Measurements from ENCODE around the gene UBR4. TPM values are rescaled to one million over a fixed set of nuclear protein-coding genes. Genes with fewer than 3 reads are reported as not detected.
"Not testable (repeated sequence)": the region's sequence is repeated elsewhere in the genome, so short reads cannot be mapped to it uniquely, and the experiment has no call there.

Gene UBR4
- total RNA-seq, 2 experiments from 2014 or later: 117 to 147 TPM

DNA sequence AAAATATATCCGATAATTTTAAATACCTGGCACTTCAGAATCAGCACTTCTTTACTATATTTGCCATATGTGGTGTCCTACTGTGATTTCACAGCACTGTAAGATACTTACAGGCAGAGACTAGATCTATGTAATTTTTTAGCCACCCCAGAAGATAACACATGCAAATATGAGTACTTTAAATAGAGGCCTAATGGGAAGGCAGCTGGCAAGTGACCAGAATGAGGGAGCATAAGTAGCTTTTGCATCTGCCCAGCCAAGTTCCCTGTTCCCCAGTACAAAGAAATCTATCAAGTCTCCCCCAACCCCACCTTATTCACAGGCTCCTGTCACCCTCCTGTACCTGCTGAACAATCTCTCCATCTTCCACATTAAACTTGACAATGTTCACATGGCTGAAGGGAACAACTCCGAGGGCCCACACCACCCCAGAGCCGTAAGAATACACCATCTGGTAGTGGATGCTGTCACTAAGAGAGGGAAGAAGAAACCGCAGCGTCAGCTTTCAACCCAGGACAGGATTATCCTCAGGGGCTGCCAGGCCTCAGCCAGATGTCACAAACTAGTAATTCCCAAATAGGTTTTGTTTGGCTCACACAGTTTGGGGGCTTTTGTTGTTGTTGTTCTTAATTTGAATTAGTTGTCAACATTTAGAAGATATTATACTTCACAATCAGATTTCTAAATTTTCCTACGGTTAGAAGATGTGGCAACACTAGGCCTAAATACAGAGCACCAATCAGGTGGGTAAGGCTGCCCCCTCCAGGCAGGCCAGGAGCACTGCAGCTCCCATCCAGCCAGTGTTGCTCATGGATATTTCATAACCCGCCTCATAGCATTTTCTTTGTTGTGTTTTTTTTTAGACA is 30.8 kb upstream of the UBR4 start:
- peak overlapping the region; percentile 78 for H3K27ac Mint-ChIP-seq
- H3K36me3 Mint-ChIP-seq (ENCODE audit: low read depth): peaks cover 58% of the 10 kb centered on the region
- intact Hi-C loops (cut with DNase I, micrococcal nuclease): loop anchor here (1.0 to 5.0 kb wide), 3 partner anchors 59 to 357 kb away; no protein-coding TSS in a partner anchor

DNA sequence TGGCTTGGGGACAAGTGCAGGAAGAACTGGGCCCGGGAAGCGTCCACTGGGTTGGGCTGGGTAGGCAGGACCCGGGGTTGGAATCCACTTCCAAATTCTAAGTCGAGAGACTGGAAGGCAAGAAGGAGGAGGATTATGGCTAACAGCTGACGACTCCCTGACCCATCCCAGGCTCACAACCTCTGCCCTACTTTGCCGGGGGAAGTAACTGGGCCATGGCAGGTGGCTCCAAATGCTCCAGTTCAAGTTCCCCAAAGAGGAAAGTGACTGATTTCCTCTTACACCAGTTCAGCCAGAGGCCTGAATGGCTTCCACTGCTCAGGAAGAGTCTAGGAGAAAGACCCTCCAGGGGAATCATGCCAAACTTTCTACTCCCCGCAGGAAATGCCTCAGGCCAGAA is 29.8 kb upstream of the UBR4 start:
- Mint-ChIP-seq H3K27ac (no peak overlapping the region), H3K4me1 (no peaks in the 10 kb centered on the region), H3K9me3 (ENCODE audit: low read depth) (no peaks in the 10 kb centered on the region), H3K27me3 (no peaks in the 10 kb centered on the region), H3K36me3 (ENCODE audit: low read depth) (peaks cover 62% of the 10 kb centered on the region), H3K4me3 (no peak overlapping the region)
- ChIA-PET CTCF (interaction anchor here (0.6 to 2.1 kb wide), 9 partner anchors 9 to 1506 kb away, joined by 3 to 15 read pairs (median 6); no protein-coding TSS in a partner anchor), POLR2A (no interaction called here)
- DNase-seq: no peak
- ATAC-seq: no peak
- intact Hi-C loops (cut with DNase I, micrococcal nuclease): loop anchor here (5.0 kb wide), 2 partner anchors 58 to 93 kb away; no protein-coding TSS in a partner anchor

More for the DNA sequence above, 30.8 kb upstream of the UBR4 start:
- POLR2A ChIA-PET: interaction anchor here (0.6 to 0.7 kb wide), 3 partner anchors 10 to 342 kb away, joined by 3 to 7 read pairs (median 6); no protein-coding TSS in a partner anchor
- CTCF ChIA-PET: interaction anchor here (0.7 to 2.1 kb wide), 22 partner anchors 8 to 357 kb away, joined by 3 to 15 read pairs (median 4); no protein-coding TSS in a partner anchor
- Mint-ChIP-seq H3K4me1 (no peaks in the 10 kb centered on the region), H3K27me3 (no peaks in the 10 kb centered on the region), H3K4me3 (no peak overlapping the region), H3K9me3 (ENCODE audit: low read depth) (no peaks in the 10 kb centered on the region)
- ATAC-seq (peak; percentile 97), DNase-seq (peak; percentile 87)

DNA sequence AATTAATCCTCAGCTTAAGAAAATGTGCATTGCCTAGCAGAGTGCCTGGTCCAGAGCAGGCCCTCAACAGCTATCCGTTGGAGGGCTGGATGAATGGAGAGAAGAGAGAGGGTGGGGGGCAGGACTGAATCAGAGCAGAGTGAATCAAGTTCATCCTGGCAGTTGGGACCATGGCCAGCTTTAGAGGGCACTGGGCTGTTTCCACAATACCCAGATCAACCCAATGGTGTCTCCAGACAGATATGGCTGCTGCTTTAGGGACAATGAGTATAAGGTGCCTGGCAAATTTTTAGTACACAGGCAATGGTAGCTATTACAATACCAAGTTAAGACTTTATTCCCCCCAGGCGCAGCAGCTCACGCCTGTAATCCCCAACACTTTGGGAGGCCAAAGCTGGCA is 24.2 kb upstream of the UBR4 start:
- ChIA-PET POLR2A (interaction anchor here (1.0 kb wide), 1 partner anchor 22 kb away, joined by 3 read pairs; no protein-coding TSS in a partner anchor), CTCF (interaction anchor here (0.6 to 1.7 kb wide), 4 partner anchors 10 to 38 kb away, joined by 3 to 9 read pairs (median 4); no protein-coding TSS in a partner anchor)
- no peaks in the 10 kb centered on the region for H3K27me3 Mint-ChIP-seq
- H3K9me3 Mint-ChIP-seq (ENCODE audit: low read depth): no peaks in the 10 kb centered on the region
- H3K27ac Mint-ChIP-seq: no peak overlapping the region
- DNase-seq (no peak), ATAC-seq (no peak)
- no peak overlapping the region for H3K4me3 Mint-ChIP-seq
- H3K36me3 Mint-ChIP-seq (ENCODE audit: low read depth): peaks cover 57% of the 10 kb centered on the region
- no peaks in the 10 kb centered on the region for H3K4me1 Mint-ChIP-seq
- intact Hi-C loops (cut with DNase I, micrococcal nuclease): loop anchor here in 1 of 2 experiments (5.0 kb wide), 1 partner anchor 67 kb away; no protein-coding TSS in a partner anchor

DNA sequence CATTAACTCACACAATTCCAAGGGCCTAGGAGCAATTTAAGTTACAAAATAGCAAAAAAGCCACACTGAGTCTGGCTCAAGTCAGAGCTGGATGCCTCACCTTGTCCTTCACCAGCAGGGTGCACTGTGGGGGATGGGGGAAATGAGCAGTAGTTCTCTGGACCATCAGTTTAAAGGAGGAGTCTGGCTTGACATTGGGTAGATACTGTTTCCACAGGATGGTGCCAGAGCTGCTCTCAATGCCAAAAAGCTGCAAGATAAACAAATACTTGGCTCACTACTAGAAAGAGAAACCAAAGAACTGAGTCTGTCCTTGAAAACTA is 22.4 kb upstream of the UBR4 start:
- ChIA-PET CTCF (interaction anchor here (0.6 to 2.2 kb wide), 6 partner anchors 9 to 148 kb away, joined by 3 to 5 read pairs (median 4); no protein-coding TSS in a partner anchor), POLR2A (no interaction called here)
- Mint-ChIP-seq H3K27ac (no peak overlapping the region), H3K4me3 (no peak overlapping the region), H3K4me1 (no peaks in the 10 kb centered on the region), H3K9me3 (ENCODE audit: low read depth) (no peaks in the 10 kb centered on the region), H3K36me3 (ENCODE audit: low read depth) (peaks cover 53% of the 10 kb centered on the region), H3K27me3 (no peaks in the 10 kb centered on the region)
- intact Hi-C loops (cut with DNase I, micrococcal nuclease): loop anchor here in 1 of 2 experiments (5.0 kb wide), 1 partner anchor 65 kb away; no protein-coding TSS in a partner anchor
- DNase-seq (peak; percentile 19), ATAC-seq (no peak)

DNA sequence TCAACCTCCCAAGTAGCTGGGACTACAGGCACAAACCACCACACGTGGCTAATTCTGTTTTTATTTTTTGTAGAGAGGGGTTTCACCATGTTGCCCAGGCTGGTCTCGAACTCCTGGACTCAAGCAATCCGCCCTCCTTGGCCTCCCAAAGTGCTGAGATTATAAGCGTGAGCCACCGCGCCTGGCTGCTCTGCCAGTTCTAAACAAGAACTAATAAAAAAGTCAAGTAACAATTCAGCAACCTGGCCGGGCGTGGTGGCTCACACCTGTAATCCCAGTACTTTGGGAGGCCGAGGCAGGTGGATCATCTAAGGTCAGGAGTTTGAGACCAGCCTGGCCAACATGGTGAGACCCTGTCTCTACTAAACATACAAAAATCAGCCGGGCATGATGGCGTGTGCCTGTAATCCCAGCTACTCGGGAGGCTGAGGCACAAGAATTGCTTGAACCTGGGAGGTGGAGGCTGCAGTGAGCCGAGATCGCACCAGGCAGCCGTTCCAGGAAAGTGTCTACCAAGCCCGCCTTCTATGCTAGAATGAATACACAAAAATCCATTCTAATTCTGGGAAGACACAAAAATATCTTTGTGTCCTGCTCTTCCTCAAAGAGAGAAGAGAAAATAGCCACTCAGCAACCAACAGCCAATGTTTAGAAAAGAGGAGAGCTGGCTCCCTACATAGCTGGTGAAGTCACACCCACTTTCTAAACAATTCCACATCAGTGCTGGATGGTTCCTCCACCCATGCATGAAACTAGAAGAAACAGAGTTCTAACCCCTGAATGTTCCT is 21.9 kb upstream of the UBR4 start:
- not testable (repeated sequence) for ATAC-seq

DNA sequence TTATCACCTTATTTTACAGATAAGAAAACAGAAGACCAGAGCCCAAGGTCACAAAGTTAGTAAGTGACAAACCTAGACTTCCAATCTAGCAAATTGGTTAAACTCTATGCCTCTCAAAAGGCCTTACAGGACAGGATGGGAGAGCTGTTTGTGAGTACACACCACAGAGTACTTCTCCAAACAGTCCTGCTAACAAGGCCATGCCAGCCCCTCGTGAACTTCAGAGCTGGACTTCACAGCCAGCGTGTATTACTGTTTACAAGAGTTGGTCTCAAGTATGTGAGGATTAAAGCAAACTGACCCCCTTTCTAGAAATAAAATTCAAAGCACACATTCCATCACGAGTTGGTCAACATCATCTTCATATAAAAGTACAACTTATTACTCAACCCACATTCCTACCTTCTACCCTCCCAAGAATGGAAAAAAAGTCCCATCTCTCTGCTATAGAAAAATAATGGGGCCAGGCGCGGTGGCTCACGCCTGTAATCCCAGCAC is 19.8 kb upstream of the UBR4 start:
- CTCF ChIA-PET: interaction anchor here (1.3 kb wide), 1 partner anchor 11 kb away, joined by 6 read pairs; no protein-coding TSS in a partner anchor
- ATAC-seq (no peak), DNase-seq (no peak)
- intact Hi-C loops (cut with DNase I, micrococcal nuclease): loop anchor here in 1 of 2 experiments (5.0 kb wide), 1 partner anchor 63 kb away; no protein-coding TSS in a partner anchor
- H3K27ac Mint-ChIP-seq: no peak overlapping the region
- no peaks in the 10 kb centered on the region for H3K27me3 Mint-ChIP-seq
- H3K9me3 Mint-ChIP-seq (ENCODE audit: low read depth): no peaks in the 10 kb centered on the region
- no peak overlapping the region for H3K4me3 Mint-ChIP-seq
- POLR2A ChIA-PET: interaction anchor here (0.7 kb wide), 1 partner anchor 595 kb away, joined by 3 read pairs; no protein-coding TSS in a partner anchor
- H3K36me3 Mint-ChIP-seq (ENCODE audit: low read depth): peaks cover 53% of the 10 kb centered on the region
- no peaks in the 10 kb centered on the region for H3K4me1 Mint-ChIP-seq

More for the DNA sequence above, 21.9 kb upstream of the UBR4 start:
- peaks cover 52% of the 10 kb centered on the region for H3K36me3 Mint-ChIP-seq (ENCODE audit: low read depth)
- POLR2A ChIA-PET; H3K27ac Mint-ChIP-seq; H3K9me3 Mint-ChIP-seq (ENCODE audit: low read depth); H3K4me1 Mint-ChIP-seq; H3K4me3 Mint-ChIP-seq; DNase-seq; H3K27me3 Mint-ChIP-seq: not testable (repeated sequence)
- CTCF ChIA-PET: interaction anchor here (0.6 to 2.2 kb wide), 6 partner anchors 9 to 147 kb away, joined by 3 to 5 read pairs (median 4); no protein-coding TSS in a partner anchor
- intact Hi-C loops (cut with DNase I, micrococcal nuclease): loop anchor here in 1 of 2 experiments (5.0 kb wide), 1 partner anchor 65 kb away; no protein-coding TSS in a partner anchor

DNA sequence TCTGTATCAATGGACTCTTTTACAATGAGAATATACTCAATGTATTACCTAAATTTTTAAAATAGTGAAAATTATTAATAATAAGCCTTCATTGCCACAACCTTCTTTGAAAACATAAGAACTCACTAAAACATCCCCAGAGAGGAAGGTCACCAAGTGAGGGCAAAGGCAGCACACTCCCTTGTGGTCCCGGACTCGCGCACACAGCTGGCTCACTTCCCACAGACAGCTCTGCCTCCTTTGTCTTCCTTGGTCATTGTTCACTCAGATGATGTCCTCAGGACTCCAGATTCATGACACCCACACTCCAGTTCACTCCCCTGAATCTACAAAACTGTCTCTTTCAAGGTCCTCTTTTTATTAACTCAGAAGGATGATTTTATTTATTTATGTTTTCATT is 19.2 kb upstream of the UBR4 start:
- ATAC-seq (no peak), DNase-seq (no peak)
- no peak overlapping the region for H3K27ac Mint-ChIP-seq
- H3K4me3 Mint-ChIP-seq: no peak overlapping the region
- ChIA-PET CTCF (interaction anchor here (1.3 kb wide), 1 partner anchor 11 kb away, joined by 6 read pairs; no protein-coding TSS in a partner anchor), POLR2A (interaction anchor here (0.7 kb wide), 1 partner anchor 594 kb away, joined by 3 read pairs; no protein-coding TSS in a partner anchor)
- intact Hi-C loops (cut with DNase I, micrococcal nuclease): no loop called here
- H3K9me3 Mint-ChIP-seq (ENCODE audit: low read depth): no peaks in the 10 kb centered on the region
- no peaks in the 10 kb centered on the region for H3K4me1 Mint-ChIP-seq
- peaks cover 57% of the 10 kb centered on the region for H3K36me3 Mint-ChIP-seq (ENCODE audit: low read depth)
- no peaks in the 10 kb centered on the region for H3K27me3 Mint-ChIP-seq

DNA sequence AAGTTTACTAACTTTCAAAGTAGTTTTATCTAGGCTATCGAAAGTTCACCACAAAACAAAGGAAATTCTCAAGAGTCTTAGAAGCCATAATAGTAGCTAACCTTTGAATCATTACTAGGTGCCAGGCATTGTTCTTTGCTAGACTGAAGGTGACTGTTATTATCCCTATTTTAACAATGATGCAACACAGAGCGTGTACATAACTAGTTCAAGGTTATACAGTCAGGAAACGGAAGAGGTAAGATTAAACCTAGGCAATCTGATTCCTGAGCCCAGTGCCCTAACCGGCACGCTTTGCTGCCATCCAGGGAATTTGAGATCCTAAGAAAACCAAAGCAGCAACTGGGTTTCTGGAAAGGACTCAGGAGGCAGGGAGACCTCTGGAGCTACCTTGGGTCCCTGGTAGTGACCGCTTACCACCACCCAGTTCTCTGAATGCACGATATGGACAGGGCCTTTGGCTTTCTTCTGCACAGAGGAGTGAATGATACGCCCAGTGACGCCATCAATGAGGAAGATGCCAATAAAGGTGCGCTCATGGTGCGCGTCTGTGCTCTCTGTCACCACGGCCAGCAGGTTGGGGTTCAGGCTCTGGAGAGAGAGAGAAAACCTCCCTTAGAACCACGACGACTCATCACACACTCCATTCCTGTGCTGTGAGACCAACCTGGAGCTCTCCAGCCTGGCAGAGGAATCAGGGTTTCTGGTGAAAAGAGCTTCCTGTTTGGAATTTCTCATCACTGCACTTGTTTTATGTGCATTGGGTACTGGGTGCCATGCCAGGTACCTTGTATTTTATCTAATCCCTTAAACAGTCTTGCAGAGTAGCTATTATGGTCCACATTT is 13.1 kb upstream of the UBR4 start:
- intact Hi-C loops (cut with DNase I, micrococcal nuclease): no loop called here
- ChIA-PET CTCF (interaction anchor here (0.7 to 1.8 kb wide), 4 partner anchors 9 to 44 kb away, joined by 3 to 5 read pairs (median 3); no protein-coding TSS in a partner anchor), POLR2A (no interaction called here)
- H3K27ac Mint-ChIP-seq: no peak overlapping the region
- H3K36me3 Mint-ChIP-seq (ENCODE audit: low read depth): peaks cover 73% of the 10 kb centered on the region
- peaks cover 11% of the 10 kb centered on the region for H3K4me1 Mint-ChIP-seq
- no peak for DNase-seq
- H3K4me3 Mint-ChIP-seq: no peak overlapping the region
- no peak for ATAC-seq
- no peaks in the 10 kb centered on the region for H3K9me3 Mint-ChIP-seq (ENCODE audit: low read depth)
- H3K27me3 Mint-ChIP-seq: no peaks in the 10 kb centered on the region

DNA sequence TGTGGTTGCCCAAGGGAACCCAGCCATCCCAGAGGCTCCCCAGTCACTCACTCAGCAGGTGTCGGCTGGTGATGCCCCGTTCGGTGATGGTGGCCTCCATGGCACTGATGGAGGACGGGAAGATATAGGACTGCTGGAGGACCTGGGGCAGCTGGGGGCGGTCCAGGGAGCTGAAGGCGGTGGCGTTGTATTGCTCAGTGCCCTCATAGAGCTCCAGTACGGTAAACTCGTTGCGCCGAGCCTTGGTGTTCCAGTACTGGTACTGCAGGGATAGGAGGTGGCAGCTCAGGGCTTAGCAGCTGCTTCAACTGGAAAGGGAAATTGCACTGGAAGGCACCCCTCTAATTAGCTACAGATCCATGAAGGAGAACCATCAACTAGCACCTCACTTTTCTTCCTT is 12.5 kb upstream of the UBR4 start:
- intact Hi-C loops (cut with DNase I, micrococcal nuclease): no loop called here

DNA sequence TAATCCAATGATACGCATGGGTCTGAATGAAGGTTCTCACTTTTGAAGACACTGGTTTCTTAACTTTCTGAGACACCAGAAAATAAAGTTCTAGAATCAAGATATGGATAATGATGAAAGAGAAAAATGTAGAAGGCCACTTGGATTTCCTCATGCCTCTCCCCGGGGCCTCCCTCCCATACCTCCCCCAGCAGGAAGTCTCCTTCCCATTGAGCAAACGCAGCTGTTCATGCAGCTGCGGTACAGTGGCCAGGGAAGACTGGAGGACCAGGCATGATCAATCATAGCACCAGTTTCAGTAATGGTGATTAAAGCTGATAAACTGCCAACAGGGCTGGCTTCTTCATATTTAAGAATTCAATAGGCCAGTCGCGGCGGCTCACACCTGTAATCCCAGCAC is 10.9 kb upstream of the UBR4 start:
- no peak overlapping the region for H3K4me3 Mint-ChIP-seq
- H3K36me3 Mint-ChIP-seq (ENCODE audit: low read depth): peaks cover 64% of the 10 kb centered on the region
- H3K27me3 Mint-ChIP-seq: no peaks in the 10 kb centered on the region
- POLR2A ChIA-PET: interaction anchor here (0.6 kb wide), 1 partner anchor 36 kb away, joined by 3 read pairs; no protein-coding TSS in a partner anchor
- peaks cover 11% of the 10 kb centered on the region for H3K4me1 Mint-ChIP-seq
- CTCF ChIA-PET: interaction anchor here (0.6 to 2.6 kb wide), 4 partner anchors 10 to 77 kb away, joined by 3 to 9 read pairs (median 4); no protein-coding TSS in a partner anchor
- intact Hi-C loops (cut with DNase I, micrococcal nuclease): no loop called here
- no peak for DNase-seq
- no peak for ATAC-seq
- H3K27ac Mint-ChIP-seq: no peak overlapping the region
- no peaks in the 10 kb centered on the region for H3K9me3 Mint-ChIP-seq (ENCODE audit: low read depth)

More for the DNA sequence above, 12.5 kb upstream of the UBR4 start:
- H3K36me3 Mint-ChIP-seq (ENCODE audit: low read depth): peaks cover 72% of the 10 kb centered on the region
- ChIA-PET POLR2A (no interaction called here), CTCF (interaction anchor here (0.7 to 2.6 kb wide), 4 partner anchors 10 to 43 kb away, joined by 3 to 9 read pairs (median 4); no protein-coding TSS in a partner anchor)
- DNase-seq: no peak
- no peak for ATAC-seq
- H3K9me3 Mint-ChIP-seq (ENCODE audit: low read depth): no peaks in the 10 kb centered on the region
- peaks cover 11% of the 10 kb centered on the region for H3K4me1 Mint-ChIP-seq
- no peak overlapping the region for H3K27ac Mint-ChIP-seq
- no peaks in the 10 kb centered on the region for H3K27me3 Mint-ChIP-seq
- H3K4me3 Mint-ChIP-seq: no peak overlapping the region
